ENCODE results near the gene NCS1. TPM values are rescaled to one million over a fixed set of nuclear protein-coding genes. Genes with fewer than 3 reads are reported as not detected.

The NCS1 gene
- polyA plus RNA-seq, 4 donors, result 0.54 to 9.2 (median 3.0) TPM

- Histone ChIP-seq H3K36me3 (ENCODE audit: control insufficient read depth in 3 of 3, insufficient read depth in 2 of 3, low read depth in 1 of 3, low read length in 3 of 3) (peaks cover 0 to 2% (median 0%) of the 10 kb centered on the region in 3 donors), H3K4me1 (ENCODE audit: control insufficient read depth in 3 of 3, insufficient read depth in 2 of 3, low read depth in 1 of 3, low read length in 2 of 3) (peaks cover 0 to 8% (median 0%) of the 10 kb centered on the region in 3 donors), H3K4me3 (ENCODE audit: low read depth in 1 of 3, low read length in 3 of 3) (no peak overlapping the region), H3K27ac (ENCODE audit: low read depth in 1 of 3, low read length in 2 of 3) (no peak overlapping the region), H3K27me3 (ENCODE audit: control insufficient read depth in 3 of 3, insufficient read depth in 3 of 3, low read length in 3 of 3) (peaks cover 0 to 3% (median 0%) of the 10 kb centered on the region in 3 donors), H3K9me3 (ENCODE audit: control insufficient read depth in 2 of 2, insufficient read depth in 1 of 2, low read depth in 1 of 2, low read length in 1 of 2) (no peaks in the 10 kb centered on the region)
- FAIRE-seq, result no peak
- WGBS, 3 donors, result 59 to 77% (median 68%) methylated on average over 8 of the region's 8 CpGs
- DNase-seq, result no peak
Measured at GRCh38 chr9:130194378-130194932, 22.3 kb downstream of the NCS1 start.

- DNase-seq, result no peak
- WGBS, 3 donors, result 79 to 85% (median 83%) methylated on average over 15 of the region's 15 CpGs
Measured at GRCh38 chr9:130195638-130196037, 23.4 kb downstream of the NCS1 start.

GRCh38 chr9:130196643-130197042, 24.4 kb downstream of the NCS1 start:
- Histone ChIP-seq H3K4me1 (ENCODE audit: control insufficient read depth in 3 of 3, insufficient read depth in 2 of 3, low read depth in 1 of 3, low read length in 2 of 3) (peaks cover 0 to 8% (median 0%) of the 10 kb centered on the region in 3 donors), H3K27ac (ENCODE audit: low read depth in 1 of 3, low read length in 2 of 3) (no peak overlapping the region), H3K9me3 (ENCODE audit: control insufficient read depth in 2 of 2, insufficient read depth in 1 of 2, low read depth in 1 of 2, low read length in 1 of 2) (no peaks in the 10 kb centered on the region), H3K27me3 (ENCODE audit: control insufficient read depth in 3 of 3, insufficient read depth in 3 of 3, low read length in 3 of 3) (peaks cover 0 to 3% (median 0%) of the 10 kb centered on the region in 3 donors), H3K4me3 (ENCODE audit: low read depth in 1 of 3, low read length in 3 of 3) (no peak overlapping the region), H3K36me3 (ENCODE audit: control insufficient read depth in 3 of 3, insufficient read depth in 2 of 3, low read depth in 1 of 3, low read length in 3 of 3) (peaks cover 0 to 1% (median 0%) of the 10 kb centered on the region in 3 donors)
- WGBS, 3 donors, result 10 to 34% (median 21%) methylated on average over 5 of the region's 5 CpGs
- no peak for FAIRE-seq
- peak; percentile 19 to 37 for DNase-seq

More at GRCh38 chr9:130195638-130196037, 23.4 kb downstream of the NCS1 start:
- Histone ChIP-seq H3K4me1 (ENCODE audit: control insufficient read depth in 3 of 3, insufficient read depth in 2 of 3, low read depth in 1 of 3, low read length in 2 of 3) (peaks cover 0 to 8% (median 0%) of the 10 kb centered on the region in 3 donors), H3K4me3 (ENCODE audit: low read depth in 1 of 3, low read length in 3 of 3) (no peak overlapping the region), H3K9me3 (ENCODE audit: control insufficient read depth in 2 of 2, insufficient read depth in 1 of 2, low read depth in 1 of 2, low read length in 1 of 2) (no peaks in the 10 kb centered on the region), H3K27ac (ENCODE audit: low read depth in 1 of 3, low read length in 2 of 3) (no peak overlapping the region), H3K27me3 (ENCODE audit: control insufficient read depth in 3 of 3, insufficient read depth in 3 of 3, low read length in 3 of 3) (peaks cover 0 to 3% (median 0%) of the 10 kb centered on the region in 3 donors), H3K36me3 (ENCODE audit: control insufficient read depth in 3 of 3, insufficient read depth in 2 of 3, low read depth in 1 of 3, low read length in 3 of 3) (peaks cover 0 to 2% (median 0%) of the 10 kb centered on the region in 3 donors)
- no peak for FAIRE-seq

- peaks cover 0 to 3% (median 0%) of the 10 kb centered on the region in 3 donors for H3K27me3 ChIP-seq (ENCODE audit: control insufficient read depth in 3 of 3, insufficient read depth in 3 of 3, low read length in 3 of 3)
- 76 to 89% (median 81%) methylated on average over 9 of the region's 9 CpGs for WGBS, 3 donors
- H3K4me1 ChIP-seq (ENCODE audit: control insufficient read depth in 3 of 3, insufficient read depth in 2 of 3, low read depth in 1 of 3, low read length in 2 of 3), result peaks cover 0 to 8% (median 0%) of the 10 kb centered on the region in 3 donors
- H3K36me3 ChIP-seq (ENCODE audit: control insufficient read depth in 3 of 3, insufficient read depth in 2 of 3, low read depth in 1 of 3, low read length in 3 of 3), result peaks cover 0 to 5% (median 0%) of the 10 kb centered on the region in 3 donors
- DNase-seq (no peak), FAIRE-seq (no peak)
- no peak overlapping the region for H3K27ac ChIP-seq (ENCODE audit: low read depth in 1 of 3, low read length in 2 of 3)
- no peaks in the 10 kb centered on the region for H3K9me3 ChIP-seq (ENCODE audit: control insufficient read depth in 2 of 2, insufficient read depth in 1 of 2, low read depth in 1 of 2, low read length in 1 of 2)
- H3K4me3 ChIP-seq (ENCODE audit: low read depth in 1 of 3, low read length in 3 of 3), result no peak overlapping the region
Measured at GRCh38 chr9:130197386-130197785, 25.2 kb downstream of the NCS1 start.

GRCh38 chr9:130197888-130198287, 25.7 kb downstream of the NCS1 start:
- FAIRE-seq (no peak), DNase-seq (no peak)
- WGBS, 3 donors, result 28 to 72% (median 35%) methylated on average over 4 of the region's 4 CpGs
- Histone ChIP-seq H3K9me3 (ENCODE audit: control insufficient read depth in 2 of 2, insufficient read depth in 1 of 2, low read depth in 1 of 2, low read length in 1 of 2) (no peaks in the 10 kb centered on the region), H3K27ac (ENCODE audit: low read depth in 1 of 3, low read length in 2 of 3) (no peak overlapping the region), H3K4me1 (ENCODE audit: control insufficient read depth in 3 of 3, insufficient read depth in 2 of 3, low read depth in 1 of 3, low read length in 2 of 3) (peaks cover 0 to 8% (median 0%) of the 10 kb centered on the region in 3 donors), H3K27me3 (ENCODE audit: control insufficient read depth in 3 of 3, insufficient read depth in 3 of 3, low read length in 3 of 3) (peaks cover 0 to 3% (median 0%) of the 10 kb centered on the region in 3 donors), H3K36me3 (ENCODE audit: control insufficient read depth in 3 of 3, insufficient read depth in 2 of 3, low read depth in 1 of 3, low read length in 3 of 3) (peaks cover 0 to 5% (median 0%) of the 10 kb centered on the region in 3 donors), H3K4me3 (ENCODE audit: low read depth in 1 of 3, low read length in 3 of 3) (no peak overlapping the region)

- H3K27ac ChIP-seq (ENCODE audit: low read depth in 1 of 3, low read length in 2 of 3), result no peak overlapping the region
- peaks cover 0 to 3% (median 0%) of the 10 kb centered on the region in 3 donors for H3K27me3 ChIP-seq (ENCODE audit: control insufficient read depth in 3 of 3, insufficient read depth in 3 of 3, low read length in 3 of 3)
- peaks cover 0 to 8% (median 0%) of the 10 kb centered on the region in 3 donors for H3K4me1 ChIP-seq (ENCODE audit: control insufficient read depth in 3 of 3, insufficient read depth in 2 of 3, low read depth in 1 of 3, low read length in 2 of 3)
- 73 to 87% (median 79%) methylated on average over 12 of the region's 12 CpGs for WGBS, 3 donors
- peaks cover 0 to 7% (median 0%) of the 10 kb centered on the region in 3 donors for H3K36me3 ChIP-seq (ENCODE audit: control insufficient read depth in 3 of 3, insufficient read depth in 2 of 3, low read depth in 1 of 3, low read length in 3 of 3)
- H3K4me3 ChIP-seq (ENCODE audit: low read depth in 1 of 3, low read length in 3 of 3), result no peak overlapping the region
- no peak for DNase-seq
- no peaks in the 10 kb centered on the region for H3K9me3 ChIP-seq (ENCODE audit: control insufficient read depth in 2 of 2, insufficient read depth in 1 of 2, low read depth in 1 of 2, low read length in 1 of 2)
- FAIRE-seq, result no peak
Measured at GRCh38 chr9:130198501-130199179, 26.4 kb downstream of the NCS1 start.

- Histone ChIP-seq H3K27ac (ENCODE audit: low read depth in 1 of 3, low read length in 2 of 3) (no peak overlapping the region), H3K36me3 (ENCODE audit: control insufficient read depth in 3 of 3, insufficient read depth in 2 of 3, low read depth in 1 of 3, low read length in 3 of 3) (peaks cover 0 to 7% (median 0%) of the 10 kb centered on the region in 3 donors), H3K4me3 (ENCODE audit: low read depth in 1 of 3, low read length in 3 of 3) (no peak overlapping the region), H3K9me3 (ENCODE audit: control insufficient read depth in 2 of 2, insufficient read depth in 1 of 2, low read depth in 1 of 2, low read length in 1 of 2) (no peaks in the 10 kb centered on the region), H3K27me3 (ENCODE audit: control insufficient read depth in 3 of 3, insufficient read depth in 3 of 3, low read length in 3 of 3) (no peaks in the 10 kb centered on the region), H3K4me1 (ENCODE audit: control insufficient read depth in 3 of 3, insufficient read depth in 2 of 3, low read depth in 1 of 3, low read length in 2 of 3) (no peaks in the 10 kb centered on the region)
- no peak for FAIRE-seq
- DNase-seq, result no peak
- WGBS, 3 donors, result 69 to 89% (median 82%) methylated on average over 8 of the region's 8 CpGs
Measured at GRCh38 chr9:130199605-130200004, 27.4 kb downstream of the NCS1 start.

GRCh38 chr9:130200038-130200849, 28.0 kb downstream of the NCS1 start:
- peaks cover 0 to 9% (median 0%) of the 10 kb centered on the region in 3 donors for H3K36me3 ChIP-seq (ENCODE audit: control insufficient read depth in 3 of 3, insufficient read depth in 2 of 3, low read depth in 1 of 3, low read length in 3 of 3)
- H3K27ac ChIP-seq (ENCODE audit: low read depth in 1 of 3, low read length in 2 of 3), result no peak overlapping the region
- no peaks in the 10 kb centered on the region for H3K9me3 ChIP-seq (ENCODE audit: control insufficient read depth in 2 of 2, insufficient read depth in 1 of 2, low read depth in 1 of 2, low read length in 1 of 2)
- H3K4me3 ChIP-seq (ENCODE audit: low read depth in 1 of 3, low read length in 3 of 3), result no peak overlapping the region
- no peaks in the 10 kb centered on the region for H3K27me3 ChIP-seq (ENCODE audit: control insufficient read depth in 3 of 3, insufficient read depth in 3 of 3, low read length in 3 of 3)
- H3K4me1 ChIP-seq (ENCODE audit: control insufficient read depth in 3 of 3, insufficient read depth in 2 of 3, low read depth in 1 of 3, low read length in 2 of 3), result no peaks in the 10 kb centered on the region
- 71 to 78% (median 73%) methylated on average over 17 of the region's 17 CpGs for WGBS, 3 donors
- no peak for DNase-seq
- no peak for FAIRE-seq
